Measurements from ENCODE around the gene TENT4B.

Gene TENT4B

DNA sequence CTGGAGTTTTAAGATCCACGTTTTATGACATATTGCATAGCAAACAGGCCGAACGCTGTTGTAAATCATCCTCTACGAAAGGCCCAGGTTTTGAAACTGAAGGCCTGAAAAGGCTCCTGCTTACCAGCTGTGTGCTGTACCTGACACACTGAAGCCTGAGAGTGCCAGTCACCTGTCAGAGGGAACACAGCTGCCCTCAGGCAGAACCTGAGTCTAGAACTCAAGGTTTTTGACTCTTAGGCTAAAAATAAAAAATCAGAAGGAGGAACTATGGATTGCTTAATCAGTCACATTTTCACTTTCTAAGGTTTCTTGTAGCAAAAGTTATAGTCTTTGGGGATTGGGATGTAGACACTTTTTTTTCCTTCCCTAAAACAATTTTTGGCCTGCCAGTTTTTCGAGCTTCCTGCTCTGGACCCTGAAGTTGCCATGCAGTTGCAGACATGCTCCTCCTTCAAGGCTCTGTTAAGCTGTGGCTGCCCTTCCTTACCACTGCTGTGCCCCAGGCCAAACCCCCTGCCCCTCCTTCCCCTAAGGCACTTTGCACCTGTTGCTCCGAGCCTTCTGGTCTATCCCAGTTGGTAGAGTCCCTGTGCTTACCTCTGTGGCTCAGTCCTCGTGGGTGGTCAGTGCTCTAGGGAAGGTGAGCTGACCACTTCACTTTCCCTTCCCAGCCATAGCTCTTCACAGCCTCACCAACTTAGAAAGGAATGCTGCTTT, 56.6 kb downstream of the TENT4B start:
- no peak for DNase-seq (ENCODE audit: low read depth in 1 of 2, low spot score in 1 of 2)
- in situ Hi-C loops (cut with HindIII; ENCODE audit: low pct_unique_long_range_greater_than_20kb, low sequenced_read_pairs), result no loop called here
- no peak for TF ChIP-seq JUND (IDR thresholded peaks at IDR 0.05; ENCODE audit: low read depth)

DNA sequence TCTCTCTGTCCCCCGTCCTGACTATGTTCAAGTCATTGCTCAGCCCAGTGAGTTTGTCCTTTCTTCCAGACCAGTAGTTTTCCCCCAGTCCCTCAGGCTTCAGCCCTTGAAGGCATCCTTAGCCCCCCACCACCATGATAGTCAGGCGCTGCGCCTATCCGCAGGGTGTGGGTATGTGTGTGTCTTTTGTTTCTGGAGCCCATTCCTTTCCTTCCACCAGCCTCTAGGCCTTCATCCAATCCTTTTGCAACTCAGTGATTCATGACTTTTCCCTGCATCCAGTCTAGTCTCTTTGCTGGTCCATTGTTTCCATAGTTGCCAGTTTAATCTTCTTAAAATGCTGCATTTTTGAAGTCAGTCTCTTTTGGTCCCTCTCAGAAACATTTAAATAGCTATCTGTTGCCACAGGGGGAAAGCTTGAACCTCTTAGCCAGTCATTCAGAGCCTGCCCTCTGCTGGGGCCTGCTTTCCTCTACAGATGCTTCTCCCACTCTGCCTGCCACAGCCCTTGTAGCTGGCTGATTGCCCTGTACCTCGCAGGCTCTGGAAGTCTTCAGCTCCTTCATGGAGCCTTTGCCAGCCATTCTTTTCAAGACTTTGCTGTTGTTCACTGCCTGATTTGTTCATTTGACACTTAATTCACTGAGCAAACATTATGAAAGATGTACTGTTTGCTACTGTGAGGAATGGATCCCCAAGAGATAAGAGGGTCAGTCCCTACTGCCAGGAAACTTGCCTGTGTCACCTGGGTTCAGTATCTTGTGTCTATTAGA, 57.3 kb downstream of the TENT4B start:
- DNase-seq (ENCODE audit: low read depth in 1 of 2, low spot score in 1 of 2), result peak; percentile 13 to 74
- in situ Hi-C loops (cut with HindIII; ENCODE audit: low pct_unique_long_range_greater_than_20kb, low sequenced_read_pairs), result no loop called here
- TF ChIP-seq JUND (IDR thresholded peaks at IDR 0.05; ENCODE audit: low read depth), result no peak

DNA sequence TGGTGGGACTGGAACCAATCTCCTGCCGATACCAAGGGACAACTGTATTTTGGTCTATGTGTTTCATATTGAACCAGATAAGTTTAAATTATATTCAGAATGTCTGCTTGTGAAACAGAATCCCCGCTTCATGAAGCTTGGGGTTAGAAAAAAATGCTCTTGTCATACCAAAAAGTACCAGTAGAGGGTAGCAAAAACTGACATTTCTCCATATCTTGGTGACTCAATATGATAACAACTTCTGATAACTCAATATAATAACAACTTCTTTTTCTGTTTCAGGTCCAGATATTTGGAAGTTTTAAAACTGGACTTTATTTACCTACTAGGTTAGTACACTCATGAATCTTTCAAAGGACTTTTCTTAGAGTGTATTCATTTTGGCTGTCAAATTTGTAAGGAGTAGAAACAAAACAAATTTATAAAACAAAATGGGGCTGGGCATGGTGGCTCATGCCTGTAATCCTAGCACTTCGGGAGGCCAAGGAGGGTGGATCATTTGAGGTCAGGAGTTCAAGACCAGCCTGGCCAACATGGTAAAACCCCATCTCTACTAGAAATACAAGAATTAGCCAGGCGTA, 60.9 kb downstream of the TENT4B start:
- in situ Hi-C loops (cut with HindIII; ENCODE audit: low pct_unique_long_range_greater_than_20kb, low sequenced_read_pairs), result no loop called here
- no peak for TF ChIP-seq JUND (IDR thresholded peaks at IDR 0.05; ENCODE audit: low read depth)
- DNase-seq (ENCODE audit: low read depth in 1 of 2, low spot score in 1 of 2), result peak in 1 of 2 experiments; percentile 37

GRCh38 chr16:50215680-50216079, 62.6 kb downstream of the TENT4B start:
- in situ Hi-C loops (cut with HindIII; ENCODE audit: low pct_unique_long_range_greater_than_20kb, low sequenced_read_pairs), result no loop called here
- DNase-seq (ENCODE audit: low read depth in 1 of 2, low spot score in 1 of 2), result no peak
- no peak for TF ChIP-seq JUND (IDR thresholded peaks at IDR 0.05; ENCODE audit: low read depth)

DNA sequence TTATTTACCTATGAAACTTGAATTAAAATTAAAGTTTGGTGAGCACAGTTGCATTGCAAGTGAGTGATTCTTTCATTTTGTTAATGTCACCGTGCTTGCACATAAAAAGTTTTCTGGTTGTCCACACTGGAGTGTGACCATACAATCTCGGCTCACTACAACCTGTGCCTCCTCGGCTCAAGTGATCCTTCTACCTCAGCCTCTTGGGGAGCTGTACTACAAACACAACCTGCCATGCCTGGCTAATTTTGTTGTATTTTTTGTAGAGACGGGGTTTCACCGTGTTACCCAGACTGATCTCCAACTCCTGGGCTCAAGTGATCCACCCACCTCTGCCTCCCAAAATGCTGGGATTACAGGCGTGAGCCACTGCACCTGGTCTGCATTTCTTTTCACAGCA, 63.1 kb downstream of the TENT4B start:
- DNase-seq (ENCODE audit: low read depth in 1 of 2, low spot score in 1 of 2), result no peak
- in situ Hi-C loops (cut with HindIII; ENCODE audit: low pct_unique_long_range_greater_than_20kb, low sequenced_read_pairs), result no loop called here
- TF ChIP-seq JUND (IDR thresholded peaks at IDR 0.05; ENCODE audit: low read depth), result no peak

DNA sequence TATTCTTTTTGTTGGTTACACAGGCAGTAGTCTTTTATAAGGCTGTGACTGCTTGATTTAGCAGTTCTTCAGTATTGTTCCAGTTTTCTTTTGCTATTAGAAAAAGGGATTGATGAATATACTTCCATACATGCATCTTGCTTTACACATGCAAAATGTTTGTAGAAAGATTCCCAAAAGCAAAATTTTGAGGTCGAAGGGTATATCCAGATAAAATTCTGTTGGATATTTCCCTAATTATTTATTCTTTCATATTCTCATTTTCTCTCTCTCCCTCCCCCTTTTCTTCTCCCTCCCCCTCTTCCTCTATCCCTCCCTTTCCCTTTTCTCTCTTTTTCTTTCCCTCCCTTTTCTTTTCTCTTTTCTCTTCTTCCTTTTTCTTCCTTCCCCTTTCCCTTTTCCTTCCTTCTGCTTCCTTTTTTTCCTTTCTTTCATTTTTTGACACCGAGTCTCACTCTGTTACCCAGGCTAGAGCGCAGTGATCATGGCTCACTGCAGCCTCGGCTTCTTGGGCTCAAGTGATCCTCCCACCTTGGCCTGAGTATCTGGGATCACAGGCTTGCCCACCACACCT, 66.4 kb downstream of the TENT4B start:
- TF ChIP-seq JUND (IDR thresholded peaks at IDR 0.05; ENCODE audit: low read depth), result no peak
- no peak for DNase-seq (ENCODE audit: low read depth in 1 of 2, low spot score in 1 of 2)
- in situ Hi-C loops (cut with HindIII; ENCODE audit: low pct_unique_long_range_greater_than_20kb, low sequenced_read_pairs), result no loop called here

DNA sequence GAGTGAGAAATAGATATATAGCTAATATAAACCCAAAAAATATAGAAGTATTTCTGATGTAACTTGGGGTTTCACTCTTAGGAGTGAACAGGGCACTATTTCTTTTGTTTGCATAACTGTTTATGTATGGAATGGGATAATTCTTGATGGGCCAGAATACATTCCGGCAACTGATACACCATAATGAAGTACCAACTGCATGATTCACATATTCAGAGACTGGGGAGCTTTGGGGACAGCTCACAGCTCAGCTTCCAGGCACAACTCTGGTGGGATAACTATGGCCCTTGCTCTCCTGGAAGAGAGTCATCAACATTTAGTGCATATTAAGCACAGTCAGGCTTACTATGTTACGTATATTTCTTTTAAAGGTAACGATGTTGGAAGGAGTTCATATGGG, 71.2 kb downstream of the TENT4B start:
- in situ Hi-C loops (cut with HindIII; ENCODE audit: low pct_unique_long_range_greater_than_20kb, low sequenced_read_pairs), result no loop called here
- no peak for TF ChIP-seq JUND (IDR thresholded peaks at IDR 0.05; ENCODE audit: low read depth)
- no peak for DNase-seq (ENCODE audit: low read depth in 1 of 2, low spot score in 1 of 2)

GRCh38 chr16:50227120-50227519, 74.0 kb downstream of the TENT4B start:
- no peak for TF ChIP-seq JUND (IDR thresholded peaks at IDR 0.05; ENCODE audit: low read depth)
- DNase-seq (ENCODE audit: low read depth in 1 of 2, low spot score in 1 of 2), result no peak
- in situ Hi-C loops (cut with HindIII; ENCODE audit: low pct_unique_long_range_greater_than_20kb, low sequenced_read_pairs), result no loop called here

GRCh38 chr16:50227665-50228064, 74.6 kb downstream of the TENT4B start:
- no peak for TF ChIP-seq JUND (IDR thresholded peaks at IDR 0.05; ENCODE audit: low read depth)
- DNase-seq (ENCODE audit: low read depth in 1 of 2, low spot score in 1 of 2), result no peak
- in situ Hi-C loops (cut with HindIII; ENCODE audit: low pct_unique_long_range_greater_than_20kb, low sequenced_read_pairs), result no loop called here

GRCh38 chr16:50228364-50228868, 75.3 kb downstream of the TENT4B start:
- TF ChIP-seq JUND (IDR thresholded peaks at IDR 0.05; ENCODE audit: low read depth), result no peak
- no peak for DNase-seq (ENCODE audit: low read depth in 1 of 2, low spot score in 1 of 2)
- in situ Hi-C loops (cut with HindIII; ENCODE audit: low pct_unique_long_range_greater_than_20kb, low sequenced_read_pairs), result no loop called here

GRCh38 chr16:50229149-50229726, 76.1 kb downstream of the TENT4B start:
- in situ Hi-C loops (cut with HindIII; ENCODE audit: low pct_unique_long_range_greater_than_20kb, low sequenced_read_pairs), result no loop called here
- no peak for DNase-seq (ENCODE audit: low read depth in 1 of 2, low spot score in 1 of 2)
- no peak for TF ChIP-seq JUND (IDR thresholded peaks at IDR 0.05; ENCODE audit: low read depth)

DNA sequence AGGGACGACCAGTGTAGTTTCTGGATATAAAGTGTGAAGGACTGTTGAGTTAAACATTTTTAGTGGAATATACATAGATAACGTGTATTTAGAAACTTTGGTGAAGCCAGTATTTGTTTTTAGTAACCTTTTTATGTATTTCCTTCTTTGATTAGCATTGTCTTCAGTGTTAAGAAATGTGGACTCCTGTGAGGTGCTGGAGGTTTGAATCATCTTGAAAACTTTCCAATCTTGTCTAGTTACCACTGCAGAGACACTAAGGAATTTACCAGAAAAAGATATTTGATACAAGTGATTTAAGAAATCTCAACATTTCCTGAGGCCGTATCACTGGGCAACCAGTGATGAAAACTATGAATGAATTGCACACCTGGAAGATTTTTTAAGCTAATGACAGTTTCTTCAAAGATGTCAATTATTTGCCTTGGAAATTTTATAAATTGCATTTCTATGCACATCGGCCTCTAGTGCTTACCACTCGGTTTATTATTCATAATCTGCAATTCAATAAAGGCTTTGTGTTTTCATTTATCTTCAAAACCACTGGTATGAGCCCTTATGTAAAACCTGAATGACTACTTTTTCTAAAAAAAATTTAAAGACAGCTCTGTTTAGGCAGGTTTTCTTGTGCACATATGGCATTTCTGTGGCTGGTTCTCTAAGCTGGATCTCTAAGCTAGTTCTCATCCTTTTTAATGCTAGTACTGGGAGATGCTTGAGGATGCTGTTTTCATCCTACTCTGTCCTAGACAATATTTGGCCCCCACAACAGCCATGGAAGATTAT, 81.9 kb downstream of the TENT4B start:
- in situ Hi-C loops (cut with HindIII; ENCODE audit: low pct_unique_long_range_greater_than_20kb, low sequenced_read_pairs), result no loop called here
- no peak for DNase-seq (ENCODE audit: low read depth in 1 of 2, low spot score in 1 of 2)
- TF ChIP-seq JUND (IDR thresholded peaks at IDR 0.05; ENCODE audit: low read depth), result no peak
